ENCODE results near the gene TNIP2.
"Not testable (repeated sequence)": the region's sequence is repeated elsewhere in the genome, so short reads cannot be mapped to it uniquely, and the experiment has no call there.

Gene TNIP2

DNA sequence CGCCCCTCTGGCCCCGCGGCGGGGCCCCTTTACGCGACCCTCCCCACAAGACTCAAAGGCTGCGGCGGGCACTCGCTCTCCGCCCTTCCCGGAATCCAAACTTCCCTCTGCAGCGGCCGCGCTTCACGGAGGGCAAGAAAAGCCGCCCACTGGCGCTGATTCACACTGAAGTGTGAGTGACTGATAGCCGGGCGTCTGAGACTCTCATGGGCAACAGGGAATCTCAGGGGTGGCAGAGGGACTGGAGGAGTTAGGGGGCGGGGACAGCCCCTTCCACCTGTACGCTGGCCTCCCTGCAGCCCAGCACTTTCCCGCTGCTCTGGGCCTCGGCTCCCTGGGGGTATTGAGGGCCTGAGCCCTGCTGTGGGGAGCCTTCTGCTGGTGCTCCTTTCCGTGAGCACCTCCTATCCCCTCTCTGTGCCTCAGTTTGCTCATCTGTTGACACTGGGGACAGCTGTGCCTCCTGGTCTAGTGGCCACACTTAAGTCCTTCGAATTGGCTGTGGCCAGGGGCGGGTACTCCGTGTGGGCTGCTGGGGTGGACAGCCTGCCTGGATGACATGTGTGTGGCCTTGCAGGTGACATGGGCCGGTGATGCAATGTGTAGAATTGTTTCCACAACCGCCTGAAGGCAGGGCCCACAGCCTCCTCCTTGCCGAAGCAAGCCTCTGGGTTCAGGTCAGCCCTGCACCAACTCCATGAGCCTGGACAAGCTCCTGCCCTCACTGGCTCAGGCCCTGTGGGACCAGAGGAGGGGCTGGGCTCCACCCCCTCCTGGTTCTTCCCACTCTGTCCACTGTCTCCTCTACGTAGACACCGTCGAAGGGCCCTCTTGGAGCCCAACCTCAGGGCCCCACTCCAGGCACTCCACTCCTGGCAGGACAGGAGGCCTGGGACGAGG lies 37.7 kb upstream of the TNIP2 start:
- DNase-seq = peak in 1 of 2 donors; percentile 39

GRCh38 chr4:2792711-2793585 lies 36.8 kb upstream of the TNIP2 start, which contains the start of gene SH3BP2:
Gene SH3BP2, plus strand, starts transcription at chr4:2793085. Its CDS starts 27,533 bp downstream, at chr4:2820618.
- peak; percentile 80 for DNase-seq

DNA sequence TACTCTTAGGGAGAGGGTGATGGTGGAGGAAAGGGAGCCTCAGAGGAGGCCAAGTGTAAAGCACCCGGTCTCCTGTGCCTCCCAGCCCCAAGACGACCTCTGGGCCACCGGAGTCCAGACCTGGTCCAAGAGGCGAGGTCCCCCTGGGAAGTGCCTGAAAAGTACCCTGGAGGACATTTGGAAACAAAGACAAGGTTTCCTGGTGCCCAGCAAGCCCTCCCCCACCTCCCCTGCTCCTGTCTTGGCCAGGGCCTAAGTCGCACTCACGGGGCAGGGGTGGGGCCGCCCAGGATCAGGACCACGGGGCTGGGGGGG lies 36.2 kb upstream of the TNIP2 start:
- no peak for DNase-seq

GRCh38 chr4:2791518-2792395 lies 35.6 kb upstream of the TNIP2 start:
- no peak for DNase-seq

- DNase-seq = no peak
These were observed 34.7 kb upstream of the TNIP2 start for GRCh38 chr4:2790583-2791517.

- no peak for DNase-seq
These were observed 33.9 kb upstream of the TNIP2 start for GRCh38 chr4:2789793-2790582.

- no peak for DNase-seq
These were observed 33.2 kb upstream of the TNIP2 start for GRCh38 chr4:2789351-2789750.

DNA sequence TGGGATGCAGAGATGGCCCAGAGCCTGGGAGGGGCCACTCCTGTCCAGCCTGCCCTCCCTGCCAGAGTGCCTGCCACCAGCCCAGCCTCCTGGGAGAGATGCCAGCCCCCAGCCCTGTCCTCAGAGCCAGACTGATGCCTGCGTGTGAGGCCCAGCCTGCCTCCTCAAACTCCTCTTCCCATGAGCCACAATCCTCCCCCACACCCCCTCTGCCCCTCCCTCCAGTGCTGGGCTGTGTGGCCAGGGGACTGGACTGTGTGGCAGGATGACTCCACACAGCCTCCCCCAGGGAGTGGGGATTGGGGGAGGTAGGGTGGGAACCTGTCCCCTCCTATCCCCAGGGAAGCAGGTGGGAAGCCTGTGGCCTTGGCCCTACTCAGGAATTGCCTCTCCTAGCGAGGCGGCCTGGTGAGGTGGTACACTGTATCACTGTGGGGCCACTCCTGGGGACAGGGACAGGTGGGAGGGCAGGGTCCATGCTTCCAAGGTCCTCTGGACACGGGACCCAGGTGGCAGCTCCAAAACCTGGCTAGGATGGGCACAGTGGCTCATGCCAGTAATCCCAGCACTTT lies 32.5 kb upstream of the TNIP2 start:
- DNase-seq = no peak

DNA sequence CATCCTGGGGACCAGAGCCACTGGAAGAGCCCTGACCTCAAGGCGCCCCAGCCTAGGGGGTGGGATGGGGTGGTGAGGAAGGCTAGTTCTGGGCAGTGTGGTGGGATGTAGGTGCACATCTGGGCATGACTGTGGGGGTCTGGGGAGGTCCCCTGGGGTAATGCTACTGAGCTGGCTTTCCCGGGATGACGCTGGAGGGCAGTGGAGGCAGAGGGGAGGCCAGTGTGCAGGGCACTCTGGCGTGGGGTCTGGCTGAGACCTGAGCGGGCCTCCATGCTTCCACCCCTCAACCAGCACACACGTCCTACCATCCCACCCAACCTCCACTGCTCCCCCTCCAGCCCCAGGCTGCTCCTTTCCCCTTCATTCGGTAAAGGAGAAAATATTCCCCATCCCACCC lies 32.0 kb upstream of the TNIP2 start:
- no peak for DNase-seq

- DNase-seq = peak; percentile 75 to 86
These were observed 31.3 kb upstream of the TNIP2 start for GRCh38 chr4:2787230-2788100.

DNA sequence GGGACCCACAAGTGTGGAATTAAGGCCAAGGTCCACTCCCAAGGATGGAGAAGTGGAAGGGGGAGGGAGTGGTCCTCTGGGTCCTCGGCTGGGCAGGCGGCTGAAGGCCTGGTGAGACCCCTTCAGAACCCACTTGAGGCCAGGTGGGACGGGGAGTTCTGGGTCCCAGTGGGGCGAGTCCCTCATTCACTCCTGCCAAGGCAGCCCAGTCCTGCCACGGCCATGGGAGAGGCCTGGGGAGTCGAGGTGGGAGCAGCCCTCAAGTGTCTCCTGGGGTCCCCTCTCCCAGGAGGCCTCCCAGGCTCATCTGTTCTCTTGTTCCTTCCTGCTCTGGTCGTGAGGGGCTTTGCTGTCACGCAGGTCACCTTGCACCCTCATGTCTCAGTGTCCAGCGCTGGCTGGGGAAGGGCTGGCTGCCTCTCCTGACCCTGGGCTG lies 30.7 kb upstream of the TNIP2 start:
- DNase-seq = no peak

GRCh38 chr4:2786152-2786671 lies 30.1 kb upstream of the TNIP2 start:
- peak; percentile 79 to 84 for DNase-seq

DNA sequence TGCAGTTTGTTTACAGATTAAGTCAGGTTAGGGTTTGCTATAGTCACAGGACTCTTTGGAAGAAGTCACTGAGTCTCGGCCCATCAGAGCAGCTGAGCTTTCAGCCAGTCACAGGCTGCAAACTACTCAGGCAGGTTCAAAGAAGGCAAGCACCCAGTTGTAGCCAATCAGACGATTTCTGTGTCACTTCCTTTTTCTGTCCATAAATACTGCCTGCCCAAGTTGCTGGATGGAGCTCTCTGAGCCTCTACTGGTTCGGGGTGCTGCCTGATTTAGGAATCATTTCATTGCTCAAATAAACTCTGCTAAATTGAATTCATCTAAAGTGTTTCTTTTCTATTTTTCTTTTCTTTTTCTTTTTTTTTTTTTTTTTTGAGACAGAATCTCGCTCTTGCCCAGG lies 29.5 kb upstream of the TNIP2 start:
- DNase-seq = peak; percentile 69 to 70

- DNase-seq = no peak
These were observed 27.7 kb upstream of the TNIP2 start for GRCh38 chr4:2783790-2784189.

- no peak for DNase-seq
These were observed 25.8 kb upstream of the TNIP2 start for GRCh38 chr4:2781911-2782310.

GRCh38 chr4:2780643-2781042 lies 24.5 kb upstream of the TNIP2 start:
- DNase-seq = not testable (repeated sequence)

GRCh38 chr4:2771264-2771663 lies 15.1 kb upstream of the TNIP2 start:
- no peak for DNase-seq

DNA sequence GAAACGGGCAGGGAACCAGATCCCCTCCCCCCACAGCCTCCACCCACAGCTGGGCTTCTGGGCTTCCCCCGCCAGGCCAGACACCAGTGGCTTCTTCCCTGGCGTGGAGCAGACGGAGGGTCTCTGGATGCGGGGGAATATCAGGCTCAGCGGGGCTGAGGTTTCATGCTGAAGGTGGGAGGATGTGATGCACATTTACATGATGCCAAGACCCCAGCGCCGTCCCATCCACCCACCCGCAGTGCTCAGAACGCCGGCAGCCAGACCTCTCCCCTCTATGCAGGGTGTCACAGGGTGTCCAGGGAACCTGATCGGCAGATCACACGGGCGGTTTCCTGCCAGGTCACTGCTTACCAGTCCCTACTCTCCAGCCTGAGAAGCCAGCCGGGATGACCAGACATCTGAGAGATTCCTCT lies 12.8 kb upstream of the TNIP2 start:
- no peak for DNase-seq

DNA sequence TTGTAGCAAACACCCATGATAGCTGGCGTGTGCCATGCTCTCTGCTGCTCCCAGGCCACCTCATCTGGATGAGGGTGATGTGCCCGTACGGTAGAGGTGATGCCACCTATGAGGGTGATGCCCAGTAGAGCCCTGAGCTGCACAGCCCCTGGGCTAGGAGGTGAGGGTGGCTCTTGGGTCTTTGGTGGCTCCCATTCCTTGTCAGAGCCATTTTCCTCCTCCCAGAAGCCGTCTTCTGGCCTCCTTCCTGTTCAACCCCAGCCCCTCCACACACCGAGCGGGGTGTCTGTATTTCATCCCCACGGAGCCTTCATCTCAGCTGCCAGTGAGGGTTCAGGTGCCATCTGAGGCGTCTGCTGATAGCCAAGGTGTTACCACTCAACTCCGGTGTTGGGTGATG lies 12.0 kb upstream of the TNIP2 start:
- DNase-seq = no peak
